GM18870 (cell line): ENCODE data around the gene TXK.

ENCODE experiments used
- ATAC-seq: cut with Tn5 transposase; IDR thresholded peaks from one replicate; pipeline ENCODE4 v1.9.1; 2021; ENCODE audit warnings: moderate library complexity; ENCODE audit not compliant: unreplicated experiment

TXK gene

DNA sequence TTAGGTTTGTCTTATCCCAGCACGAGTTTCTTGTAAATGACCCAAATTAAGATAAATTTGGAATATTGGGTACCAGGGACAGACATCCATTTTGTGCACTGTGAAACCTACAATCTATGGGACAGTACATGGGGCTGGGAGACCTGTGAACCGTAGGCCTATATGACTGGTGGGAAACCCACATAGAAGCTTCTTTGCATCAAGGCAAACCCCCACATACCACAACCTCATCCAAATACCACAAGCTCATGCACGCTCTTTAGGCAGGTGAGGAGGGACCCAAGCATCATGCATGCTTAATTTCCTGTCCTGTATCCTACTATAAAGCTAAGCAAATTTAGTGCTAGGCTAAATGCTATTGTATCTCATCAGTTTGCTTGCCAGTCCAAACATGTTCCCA is 69.7 kb downstream of the TXK start:
- peak; percentile 30 for ATAC-seq

DNA sequence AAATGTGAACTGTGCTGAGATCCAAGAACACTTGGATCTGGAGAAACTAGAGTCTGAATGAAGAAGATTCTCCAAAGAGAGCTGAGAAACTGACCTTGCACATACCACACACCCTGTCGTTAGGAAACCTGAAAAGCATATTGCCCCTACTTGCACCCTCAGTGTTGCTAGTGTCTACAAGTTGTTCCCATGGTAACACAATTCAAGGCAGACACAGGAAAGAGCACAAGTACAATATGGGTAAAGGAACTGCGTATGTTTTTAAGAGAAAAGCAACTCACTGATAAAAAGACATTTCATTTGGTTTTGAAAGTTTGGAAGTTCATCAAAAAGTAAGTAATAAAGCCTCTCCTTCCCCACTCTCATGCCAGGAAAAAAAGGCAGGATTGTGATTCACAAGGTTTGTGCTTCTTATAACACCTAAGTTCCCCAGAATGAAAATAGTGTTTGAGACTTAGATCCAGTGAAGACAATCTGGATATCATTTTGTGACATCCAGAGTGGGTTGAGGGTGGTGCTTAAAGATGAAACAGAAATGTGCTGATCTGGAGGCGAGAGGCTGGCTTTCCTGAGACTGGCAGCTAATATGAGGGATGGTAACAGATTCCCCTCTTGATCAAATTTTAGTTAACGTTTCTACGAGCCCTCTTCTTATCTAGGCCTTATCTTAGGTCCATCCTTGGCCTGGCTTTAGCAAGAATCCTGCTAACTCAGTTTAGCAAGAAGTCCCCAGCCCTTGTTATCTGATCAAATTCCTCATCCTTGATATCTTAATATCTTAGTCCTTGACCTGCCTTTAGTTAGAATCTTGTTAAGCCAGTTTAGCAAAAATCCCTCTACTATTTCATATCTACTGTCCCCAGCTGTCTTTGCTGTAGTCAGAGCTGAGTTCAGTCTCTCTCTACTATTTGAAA is 75.2 kb downstream of the TXK start:
- ATAC-seq, result no peak

DNA sequence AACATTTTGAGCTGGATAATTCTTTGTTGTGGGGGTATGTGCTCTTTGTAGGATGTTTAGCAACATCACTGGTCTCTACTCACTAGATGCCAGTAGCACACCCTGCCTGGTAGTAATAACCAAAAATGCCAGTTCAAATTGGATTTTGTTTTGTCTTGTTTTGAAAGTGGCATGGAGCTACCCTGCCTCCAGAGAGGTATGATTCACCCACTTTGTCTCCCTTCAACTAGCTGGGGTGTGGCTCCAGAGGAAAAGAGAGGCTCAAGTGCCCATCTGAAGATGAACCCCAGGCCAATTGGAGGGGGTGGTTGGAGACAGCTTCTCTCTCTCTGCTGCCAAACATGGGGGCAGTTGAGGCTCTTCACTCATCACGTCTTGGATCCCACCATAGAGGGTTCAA is 83.0 kb downstream of the TXK start:
- no peak for ATAC-seq

DNA sequence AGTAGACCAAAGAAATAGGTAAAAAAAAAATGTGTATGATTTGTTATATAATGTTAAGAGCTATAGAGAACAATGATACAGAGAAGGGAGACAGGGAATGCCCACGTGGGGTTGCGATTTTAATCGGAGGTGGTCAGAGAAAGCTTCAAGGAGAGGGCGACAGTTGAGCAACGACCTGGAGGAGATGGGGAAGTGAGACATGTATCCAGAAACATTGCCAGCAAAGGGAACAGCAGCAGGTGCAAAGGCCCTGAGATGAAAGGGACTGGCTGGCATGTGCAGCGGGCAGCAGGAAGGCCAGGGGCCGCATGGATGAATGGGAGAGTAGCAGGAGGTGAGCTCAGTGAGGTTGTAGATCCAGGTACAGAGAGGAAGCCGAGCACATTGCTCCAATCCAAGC is 84.6 kb downstream of the TXK start:
- ATAC-seq, result no peak

DNA sequence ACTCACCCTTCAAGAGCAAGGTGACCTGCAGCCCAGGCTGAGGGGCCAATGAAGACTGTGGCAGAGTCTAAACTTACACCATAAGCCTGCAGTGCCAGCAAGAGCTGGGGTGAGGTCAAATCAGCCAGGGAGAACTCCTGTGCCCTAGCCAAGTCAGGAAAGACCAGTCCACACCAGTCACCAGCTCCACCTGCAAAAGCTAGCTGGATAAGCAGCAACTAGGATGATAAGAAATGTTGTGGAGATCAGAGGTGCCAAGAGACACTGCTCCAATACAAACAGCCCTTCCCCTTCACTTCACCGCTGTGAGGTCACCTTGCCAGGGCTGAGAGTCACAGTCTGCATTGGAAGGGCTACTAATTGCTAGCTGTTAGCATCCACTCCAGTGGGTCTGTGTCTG is 86.2 kb downstream of the TXK start:
- ATAC-seq, result no peak

DNA sequence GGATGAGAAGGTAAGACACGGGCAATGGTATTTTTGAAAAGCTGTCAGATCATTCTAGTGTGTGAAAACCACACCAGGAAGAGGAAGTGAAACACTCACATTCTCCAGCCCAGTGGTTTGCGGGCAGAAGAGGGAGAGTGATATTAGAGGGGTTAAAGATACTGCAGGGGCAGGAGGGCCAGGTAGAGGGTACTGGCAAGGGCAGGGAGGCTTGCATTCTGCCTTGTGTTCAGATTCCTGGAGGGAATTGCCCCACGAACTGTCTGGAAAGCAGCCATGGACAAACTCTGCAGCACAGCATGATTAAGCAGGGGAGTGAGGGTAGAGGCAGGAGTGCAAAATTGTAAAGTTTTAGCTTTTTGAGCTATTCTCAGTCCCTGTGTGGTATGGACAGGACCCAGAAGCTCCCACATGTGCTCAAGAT is 86.6 kb downstream of the TXK start:
- ATAC-seq, result peak; percentile 98

DNA sequence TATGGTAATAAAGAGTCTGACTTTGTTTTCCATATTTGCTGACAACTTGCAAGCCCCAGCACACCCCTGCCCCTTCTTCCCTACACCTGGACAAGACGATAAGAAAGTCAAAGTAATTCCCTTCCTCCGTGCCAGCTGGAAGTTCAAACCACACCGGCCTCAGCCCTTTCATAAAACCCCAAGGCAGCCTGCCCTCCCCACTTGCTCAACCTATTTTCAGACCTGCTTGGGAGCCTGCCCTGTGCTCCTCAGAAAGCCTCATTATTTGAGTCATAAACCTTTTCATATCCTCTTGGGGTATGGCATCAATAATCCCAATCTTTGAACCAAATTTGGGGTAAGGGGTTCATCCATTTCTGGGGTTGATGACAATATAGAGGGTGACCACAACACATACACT is 88.0 kb downstream of the TXK start:
- ATAC-seq, result no peak

DNA sequence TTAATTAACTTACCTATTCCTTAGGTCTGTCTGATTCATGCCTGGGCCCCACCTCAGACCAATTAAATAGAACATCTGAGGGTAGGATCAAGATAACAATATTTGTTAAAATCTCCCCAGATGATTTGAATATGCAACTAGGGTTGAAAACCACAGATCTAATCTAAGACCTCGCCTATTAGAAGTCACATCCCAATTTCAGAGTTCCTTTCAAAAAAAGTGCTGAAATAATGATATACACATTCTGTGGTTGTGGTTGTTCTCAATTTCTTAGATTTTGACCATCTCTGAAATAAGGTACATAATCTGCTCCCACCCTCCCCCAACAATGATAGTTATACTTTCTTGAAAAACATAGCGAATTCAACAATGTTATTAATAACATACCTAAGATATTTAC is 89.8 kb downstream of the TXK start:
- ATAC-seq, result no peak

DNA sequence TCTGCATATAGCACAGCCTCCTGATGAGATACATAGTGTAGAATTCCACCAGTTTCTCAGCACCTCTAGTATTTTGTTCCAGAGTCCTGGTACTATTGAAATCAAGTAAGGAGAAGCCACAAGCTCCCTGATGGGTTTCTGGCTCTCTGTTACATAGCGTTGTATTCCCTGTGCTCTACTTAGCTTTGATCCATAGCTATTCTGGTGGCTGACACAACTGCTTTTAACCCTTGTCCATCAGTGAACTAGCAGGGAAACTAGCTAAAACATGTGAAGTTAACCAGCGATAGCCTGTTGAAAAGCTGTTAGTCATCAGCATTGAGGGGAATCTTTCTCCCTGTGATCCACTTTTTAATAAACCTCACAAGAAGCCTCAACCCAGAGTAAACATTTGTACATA is 90.5 kb downstream of the TXK start:
- no peak for ATAC-seq

DNA sequence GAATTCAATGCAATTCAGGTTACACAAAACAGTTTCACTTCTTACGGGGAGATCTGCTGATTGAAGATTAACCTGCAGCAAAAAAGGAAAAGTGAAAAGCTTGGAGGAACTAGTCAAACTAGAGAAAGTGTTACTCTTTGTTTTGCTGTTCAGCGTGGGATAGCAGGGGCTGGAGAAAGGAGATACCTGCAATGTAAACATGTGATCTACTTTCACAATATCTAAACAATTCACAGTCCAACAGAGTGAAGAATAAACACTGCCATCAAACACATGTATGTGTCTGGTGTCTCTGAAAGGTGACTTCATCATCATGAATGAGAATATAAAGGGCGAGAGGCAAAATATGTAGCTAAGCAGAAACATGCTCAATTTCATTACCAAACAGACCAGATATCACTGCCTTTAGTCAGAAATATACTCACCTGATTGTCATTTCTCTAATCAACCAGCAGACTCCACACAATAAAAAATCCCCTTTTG is 91.0 kb downstream of the TXK start:
- ATAC-seq, result peak; percentile 32

DNA sequence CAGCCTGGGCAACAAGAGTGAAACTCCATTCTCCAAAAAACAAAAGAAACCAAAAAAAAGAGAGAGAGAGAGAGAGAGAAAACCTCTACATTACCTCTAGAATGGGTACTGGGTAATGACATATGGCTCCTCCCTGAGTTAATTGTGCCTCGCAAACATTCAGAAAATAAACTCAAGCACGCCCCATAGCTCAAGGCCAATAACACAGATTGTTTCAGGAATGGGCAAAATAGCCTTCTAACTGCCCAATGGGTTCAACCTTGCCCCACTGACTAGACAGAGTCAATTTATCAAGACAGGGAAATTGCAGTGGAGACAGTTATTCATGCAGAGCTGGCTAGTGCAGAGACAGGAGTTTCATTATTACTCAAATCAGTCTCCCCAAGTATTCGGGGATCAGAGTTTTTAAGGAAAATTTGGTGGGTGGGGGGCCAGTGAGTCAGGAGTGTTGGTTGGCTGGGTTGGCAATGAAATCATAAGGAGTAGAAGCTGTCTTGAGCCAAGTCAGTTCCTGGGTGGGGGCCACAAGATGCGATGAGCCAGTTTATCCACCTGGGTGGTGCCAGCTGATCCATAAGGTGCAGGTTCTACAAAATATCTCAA is 92.4 kb downstream of the TXK start:
- ATAC-seq, result no peak

DNA sequence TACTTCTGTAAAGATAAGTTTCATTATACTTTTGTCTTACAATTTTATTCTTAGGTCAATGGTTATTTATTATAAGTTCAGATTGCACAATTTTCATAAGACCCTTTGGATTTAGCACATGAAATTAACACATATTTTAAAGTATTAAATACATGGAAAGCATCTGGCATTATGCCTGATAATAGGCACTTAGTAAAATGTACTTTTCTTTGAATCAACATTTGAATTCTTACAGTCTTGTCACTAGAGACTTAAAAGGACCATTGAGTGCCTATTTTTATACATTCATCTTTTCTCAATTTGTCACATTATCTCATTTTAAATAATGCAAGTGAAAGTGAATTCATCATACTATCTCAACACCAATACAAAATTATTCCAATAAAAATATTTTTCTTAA is 94.5 kb downstream of the TXK start:
- no peak for ATAC-seq

DNA sequence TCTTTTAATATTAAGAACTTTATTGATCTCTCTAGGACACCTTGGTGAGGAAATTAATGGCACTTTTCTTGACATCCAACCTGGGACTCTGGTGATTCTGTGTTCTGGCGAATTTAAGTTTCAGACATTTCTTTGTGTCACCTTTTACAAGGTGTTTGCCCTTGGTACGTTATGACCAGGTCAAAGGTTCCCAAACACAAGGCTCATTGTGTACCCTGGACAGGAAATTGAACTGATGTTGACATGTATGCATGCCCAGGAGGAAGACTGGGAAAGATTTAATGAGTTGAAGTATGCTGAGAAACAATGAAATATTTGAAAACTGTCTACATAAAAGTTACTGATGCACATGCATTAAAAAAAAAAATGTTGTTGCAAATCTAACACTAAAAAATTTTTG is 95.4 kb downstream of the TXK start:
- ATAC-seq, result no peak

DNA sequence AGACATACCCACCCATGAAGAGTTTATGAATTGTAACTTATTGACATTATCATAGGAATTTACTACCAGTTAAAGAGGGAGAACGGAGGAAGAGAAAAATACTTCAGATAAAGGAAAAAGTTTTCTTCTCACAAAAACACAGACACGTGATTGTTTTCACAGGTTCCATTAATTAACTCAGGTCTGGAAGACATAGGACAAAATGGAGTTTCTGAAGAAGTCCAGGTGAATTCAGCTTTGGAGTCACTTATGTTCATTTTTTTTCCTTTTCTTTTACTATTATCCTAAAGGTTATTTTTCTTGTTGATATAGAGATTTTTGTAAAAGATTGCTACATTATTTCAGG is 97.0 kb downstream of the TXK start:
- ATAC-seq, result no peak

DNA sequence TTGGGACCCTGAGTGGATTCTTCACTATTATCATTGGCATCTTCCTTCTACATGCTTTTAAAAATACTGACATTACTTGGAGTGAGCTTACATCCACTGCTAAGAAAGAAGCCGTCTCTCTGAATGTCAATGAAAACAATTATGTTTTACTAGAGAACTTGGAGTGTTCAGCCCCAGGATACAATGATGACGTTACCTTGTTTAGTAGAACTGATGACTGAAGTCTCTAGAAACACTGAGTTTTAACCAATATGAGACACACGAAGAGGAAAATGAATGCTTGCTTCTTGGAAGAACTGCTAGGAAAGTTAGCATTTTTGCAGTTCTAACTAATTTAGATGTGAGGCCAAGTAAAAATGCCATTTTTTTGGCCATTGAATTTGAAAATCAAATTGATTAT is 98.1 kb downstream of the TXK start:
- no peak for ATAC-seq

DNA sequence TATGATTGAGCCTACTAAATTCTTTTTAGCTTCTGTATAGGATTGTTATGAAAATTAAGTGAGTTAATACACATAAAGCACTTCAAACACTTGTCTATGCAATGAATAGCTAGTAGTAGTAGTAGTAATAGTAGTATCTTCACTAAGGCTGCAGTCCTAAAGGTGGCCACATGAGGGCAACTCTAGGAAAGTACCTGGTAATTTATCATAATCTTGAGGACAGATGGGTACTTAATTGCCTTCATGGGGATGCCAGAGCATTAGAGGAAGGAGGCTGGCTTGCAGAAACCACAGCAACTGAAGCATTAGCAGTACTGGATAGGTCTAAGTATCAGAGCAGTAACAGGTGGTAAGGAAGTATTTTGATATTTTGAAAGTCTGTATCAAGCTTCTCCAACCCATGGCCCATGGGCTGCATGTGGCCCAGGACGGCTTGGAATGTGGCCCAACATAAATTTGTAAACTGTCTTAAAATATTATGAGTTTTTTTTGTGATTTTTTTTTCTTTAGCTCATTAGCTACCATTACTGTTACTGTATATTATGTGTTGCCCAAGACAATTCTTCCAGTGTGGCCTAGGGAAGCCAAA is 100.1 kb downstream of the TXK start:
- peak; percentile 50 for ATAC-seq

DNA sequence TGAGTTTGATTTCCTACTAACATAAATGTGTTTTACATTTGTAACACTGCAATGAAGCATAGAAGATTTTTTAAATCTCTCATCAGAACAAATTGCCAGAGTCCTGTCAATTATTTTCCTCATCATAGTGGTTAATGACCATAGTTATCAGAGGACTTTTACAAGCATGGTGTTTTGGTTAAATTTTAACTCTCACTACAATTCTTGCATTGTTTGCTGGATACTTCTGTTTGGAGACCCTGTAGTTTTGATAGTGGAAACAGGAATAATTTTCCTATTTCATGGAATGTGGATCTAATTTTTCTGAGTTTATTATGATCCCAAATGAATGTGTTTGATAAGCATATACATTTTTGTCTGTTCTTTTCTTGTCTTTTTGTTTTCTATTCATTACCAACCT is 100.6 kb downstream of the TXK start:
- ATAC-seq, result no peak

DNA sequence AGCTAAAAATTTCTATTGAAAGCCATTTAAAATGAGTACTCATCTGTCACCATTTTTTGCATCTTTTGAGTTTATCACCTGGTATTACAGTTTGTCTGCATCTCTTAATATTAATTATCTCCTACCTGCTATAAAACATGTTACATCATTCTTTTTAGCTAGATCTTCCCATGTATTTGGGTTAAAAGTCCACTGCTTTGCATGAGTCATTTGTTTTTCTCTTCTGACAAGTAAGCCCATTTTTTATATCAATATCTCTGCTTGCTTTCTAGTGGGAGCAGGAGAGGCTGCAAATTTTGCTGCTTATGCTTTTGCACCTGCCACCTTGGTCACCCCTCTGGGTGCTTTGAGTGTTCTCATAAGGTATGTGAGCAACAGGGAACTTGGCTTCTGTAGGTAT is 101.3 kb downstream of the TXK start:
- ATAC-seq, result no peak

DNA sequence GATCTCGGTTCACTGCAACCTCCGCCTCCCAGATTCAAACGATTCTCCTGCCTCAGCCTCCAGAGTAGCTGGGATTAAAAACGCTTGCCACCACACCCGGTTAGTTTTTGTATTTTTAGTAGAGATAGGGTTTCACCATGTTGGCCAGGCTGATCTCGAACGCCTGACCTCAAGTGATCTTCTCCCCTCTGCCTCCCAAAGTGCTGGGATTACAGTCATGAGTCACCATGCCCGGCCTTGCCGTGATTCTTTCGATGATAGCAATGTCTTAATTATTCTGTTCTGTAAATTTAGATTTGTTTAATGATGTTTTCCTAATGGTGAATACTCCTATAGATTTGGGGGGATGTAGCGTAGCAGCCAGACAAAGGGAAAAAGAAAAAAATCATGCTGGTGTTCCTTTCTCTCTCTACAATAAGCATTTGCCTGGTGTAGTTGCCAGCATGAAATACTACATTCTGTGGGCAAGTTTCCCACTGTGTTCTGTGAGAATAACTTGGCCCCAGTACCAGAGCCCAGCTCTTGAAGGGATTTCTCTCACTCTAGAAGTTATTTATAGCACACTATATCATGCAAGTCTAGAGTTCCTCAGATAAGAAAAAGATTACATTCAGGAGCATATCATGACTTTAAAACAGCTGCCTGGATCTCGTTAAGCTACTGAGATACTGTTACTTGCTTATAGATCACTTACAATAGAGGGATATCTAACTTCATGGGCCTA is 102.1 kb downstream of the TXK start:
- ATAC-seq, result no peak

DNA sequence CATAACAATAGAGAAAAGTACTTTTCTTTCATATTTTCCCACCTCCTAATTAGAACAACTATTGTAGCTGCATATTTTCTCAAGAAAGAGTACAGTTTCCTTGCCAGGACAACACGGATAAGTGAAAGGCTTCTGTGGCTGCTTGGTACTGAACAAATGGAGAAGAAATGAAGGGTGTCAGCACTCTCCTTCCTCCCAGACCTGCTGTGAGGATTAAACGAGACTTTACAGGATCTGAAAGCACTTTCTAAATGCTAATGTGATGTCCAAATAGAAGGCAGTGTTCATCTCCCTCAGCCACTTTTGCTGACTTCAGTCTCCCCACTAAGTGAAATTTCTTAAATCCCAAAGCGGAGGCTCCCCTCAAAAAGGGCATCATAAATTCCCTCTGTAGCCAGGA is 103.6 kb downstream of the TXK start:
- no peak for ATAC-seq

DNA sequence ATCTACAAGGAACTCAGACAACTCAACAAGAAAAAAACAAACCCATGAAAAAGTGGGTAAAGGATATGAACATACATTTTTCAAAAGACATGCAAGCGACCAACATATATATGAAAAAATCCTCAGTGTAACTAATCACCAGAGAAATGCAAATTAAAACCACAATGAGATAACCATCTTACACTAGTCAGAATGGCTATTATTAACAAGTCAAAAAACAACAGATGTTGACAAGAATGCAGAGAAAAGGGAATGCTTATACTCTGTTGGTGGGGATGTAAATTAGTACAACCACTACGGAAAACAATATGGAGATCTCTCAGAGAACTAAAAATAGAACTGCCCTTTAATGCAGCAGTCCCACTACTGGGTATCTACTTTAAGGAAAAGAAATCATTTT is 105.4 kb downstream of the TXK start:
- peak; percentile 69 for ATAC-seq

DNA sequence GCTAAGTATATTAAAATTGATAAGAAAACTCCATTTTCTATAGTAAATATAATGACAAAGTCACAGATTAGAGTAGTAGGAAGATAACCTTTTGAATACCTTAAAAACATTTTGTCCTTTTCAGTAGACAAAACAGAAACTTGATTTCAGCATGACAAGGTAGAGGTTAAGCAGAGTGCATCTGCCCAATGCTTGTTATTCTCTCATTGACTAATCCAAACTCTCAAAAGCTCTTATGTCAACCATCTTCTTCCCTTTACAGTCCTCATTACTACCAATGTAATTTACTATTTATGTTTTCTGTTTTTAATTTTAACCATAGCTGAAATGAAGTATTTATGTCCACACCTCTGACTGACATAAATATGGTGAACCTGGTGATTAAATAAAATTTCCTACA is 106.4 kb downstream of the TXK start:
- peak; percentile 88 for ATAC-seq
